Right lobe of liver (tissue), 6 donors: ENCODE results near the gene CER1. TPM values are rescaled to one million over a fixed set of nuclear protein-coding genes. Genes with fewer than 3 reads are reported as not detected.

Experiments
- ATAC-seq, 4 donors: fragments of 200-7000 bp; cut with Tn5 transposase; one replicate each; pipeline ENCODE4 v1.9.1; 2020; ENCODE audit warnings: mild to moderate bottlenecking in 4 of 4, moderate library complexity in 4 of 4
- DNase-seq, 3 donors: peaks; one replicate each; pipeline ENCODE4 v3.0.0-alpha.2; 2020
- H3K27ac ChIP-seq, 3 donors: fragments of 200-600 bp; one replicate each; pipeline ENCODE4 v1.8.0; 2022
- H3K27me3 ChIP-seq, 2 donors: fragments of 200-600 bp; one replicate each; pipeline ENCODE4 v1.8.0; 2022
- H3K36me3 ChIP-seq, 4 donors: fragments of 200-600 bp; sonication (generic) in 1 of 4; one replicate each; pipeline versions ENCODE4 v1.5.1 to v1.8.0; 2017 to 2022; ENCODE audit warnings: control low read depth in 1 of 4
- H3K4me1 ChIP-seq, 4 donors: fragments of 200-600 bp; sonication (generic) in 1 of 4; one replicate each; pipeline versions ENCODE4 v1.5.1 to v1.8.0; 2017 to 2022; ENCODE audit warnings: control low read depth in 1 of 4
- H3K4me3 ChIP-seq, 3 donors: fragments of 200-600 bp; one replicate each; pipeline ENCODE4 v1.8.0; 2022
- H3K9me3 ChIP-seq, 4 donors: fragments of 200-600 bp; sonication (generic) in 1 of 4; one replicate each; pipeline versions ENCODE4 v1.5.1 to v1.8.0; 2017 to 2022; ENCODE audit warnings: control low read depth in 1 of 4
- CTCF ChIP-seq, 4 donors: fragments of 200-600 bp in 3 of 4; fragments of 450-650 bp in 1 of 4; IDR thresholded peaks; one replicate each; pipeline versions ENCODE4 v1.5.1 to v1.8.0; 2016 to 2022; ENCODE audit warnings: antibody characterized with exemption in 4 of 4, mild to moderate bottlenecking in 2 of 4
- POLR2A ChIP-seq: fragments of 450-650 bp; IDR thresholded peaks from one replicate; pipeline ENCODE4 v1.6.1; 2017; ENCODE audit warnings: antibody characterized with exemption, mild to moderate bottlenecking
- WGBS: methylation state at CpG from one replicate; pipeline ENCODE4 v1.1.6; 2018; ENCODE audit warnings: low coverage, low lambda C conversion rate; ENCODE audit not compliant: insufficient coverage; ENCODE audit errors: missing lambda C conversion rate; 5-methylcytosine and 5-hydroxymethylcytosine counted together
- intact Hi-C, 2 donors: fragments of 100-400 bp; cut with DNase I; formaldehyde crosslinking; loops; one replicate each; pipeline versions ENCODE4 v1.11.2 to v1.14.1; 2022
- total RNA-seq, 6 experiments: library from RNA; depleted of rRNA in 2 of 6; stranded (reverse); fragments of >200 nt in 2 of 6; fragmentation: NEBNext Ultra II Directional in 3 of 6; extraction: Animal tissue kit (Norgen Biotek cat#: 25700) in 3 of 6; gene quantifications; one replicate each; pipeline versions ENCODE4 v1.1.0 to v1.2.4, GENCODE V29; 2016 to 2023
- donor health status: DM: no; HTN: yes; CAD: no.
- donor health status: DM: no; HTN: no; CAD: no.
- donor health status: DM: no; HTN: no; CAD: no.
- donor health status: DM: no; HTN: yes; CAD: no.
- donor health status: DM: no; HTN: yes; CAD: no.

The CER1 gene
- total RNA-seq, 6 experiments from 2014 or later, result not detected

- intact Hi-C loops, result no loop called here
Observed at GRCh38 chr9:14746626-14747025, 24.1 kb upstream of the CER1 start.

GRCh38 chr9:14744768-14745167 lies 22.2 kb upstream of the CER1 start:
- no peak for ATAC-seq
- WGBS, result 91% methylated on average over 1 of the region's 1 CpG
- no peak for TF ChIP-seq POLR2A
- no peak for TF ChIP-seq CTCF (IDR thresholded peaks at IDR 0.05)

More at GRCh38 chr9:14746626-14747025, 24.1 kb upstream of the CER1 start:
- H3K27ac ChIP-seq, result no peak overlapping the region
- H3K4me1 ChIP-seq, result no peaks in the 10 kb centered on the region
- DNase-seq (no peak), ATAC-seq (no peak)
- no peaks in the 10 kb centered on the region for H3K9me3 ChIP-seq
- 63% methylated on average over 2 of the region's 3 CpGs for WGBS
- no peak overlapping the region for H3K4me3 ChIP-seq
- H3K36me3 ChIP-seq, result no peaks in the 10 kb centered on the region
- TF ChIP-seq POLR2A, result no peak
- no peak for TF ChIP-seq CTCF (IDR thresholded peaks at IDR 0.05)
- no peaks in the 10 kb centered on the region for H3K27me3 ChIP-seq

GRCh38 chr9:14741369-14741768 lies 18.8 kb upstream of the CER1 start:
- Histone ChIP-seq H3K4me3 (no peak overlapping the region), H3K36me3 (no peaks in the 10 kb centered on the region), H3K27ac (no peak overlapping the region), H3K9me3 (no peaks in the 10 kb centered on the region), H3K27me3 (no peaks in the 10 kb centered on the region), H3K4me1 (no peaks in the 10 kb centered on the region)
- ATAC-seq (no peak), DNase-seq (no peak)
- 100% methylated on average over 1 of the region's 3 CpGs for WGBS
- no peak for TF ChIP-seq POLR2A
- no peak for TF ChIP-seq CTCF (IDR thresholded peaks at IDR 0.05)
- intact Hi-C loops, result no loop called here

More at GRCh38 chr9:14744768-14745167, 22.2 kb upstream of the CER1 start:
- Histone ChIP-seq H3K9me3 (no peaks in the 10 kb centered on the region), H3K36me3 (no peaks in the 10 kb centered on the region), H3K4me3 (no peak overlapping the region), H3K27ac (no peak overlapping the region), H3K4me1 (no peaks in the 10 kb centered on the region), H3K27me3 (no peaks in the 10 kb centered on the region)
- no peak for DNase-seq
- intact Hi-C loops, result no loop called here

DNA sequence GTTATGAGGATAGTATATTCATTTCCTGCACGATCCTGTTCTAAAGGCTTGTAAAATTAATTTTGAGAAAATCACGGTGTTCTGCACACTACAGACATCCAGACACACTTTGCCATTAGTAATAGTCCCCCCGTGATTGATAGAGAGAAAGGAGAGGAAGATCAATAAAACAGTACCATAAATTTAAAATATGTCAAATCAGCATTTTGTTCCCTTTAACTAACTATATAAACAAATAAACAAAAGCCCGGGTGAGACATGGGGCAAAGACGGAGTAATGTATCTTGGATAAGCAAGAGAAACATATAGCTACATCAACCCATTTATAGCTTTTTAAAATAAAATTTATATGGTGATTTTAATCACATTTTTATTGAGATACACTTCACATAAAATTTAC lies 10.6 kb upstream of the CER1 start:
- ATAC-seq, result no peak
- intact Hi-C loops, result no loop called here
- Histone ChIP-seq H3K27me3 (no peaks in the 10 kb centered on the region), H3K4me1 (no peaks in the 10 kb centered on the region), H3K27ac (no peak overlapping the region), H3K36me3 (no peaks in the 10 kb centered on the region), H3K9me3 (no peaks in the 10 kb centered on the region), H3K4me3 (no peak overlapping the region)
- 57% methylated on average over 5 of the region's 5 CpGs for WGBS
- no peak for DNase-seq
- no peak for TF ChIP-seq CTCF (IDR thresholded peaks at IDR 0.05)
- no peak for TF ChIP-seq POLR2A
